Choroid plexus epithelial cell (primary cell): ENCODE data around the gene PDZK1IP1.

Source experiments
- DNase-seq: peaks from one replicate; pipeline ENCODE4 v3.0.0-alpha.2; 2010; ENCODE audit warnings: low read depth
- H3K4me3 ChIP-seq: 2 replicates; pipeline ENCODE4 v1.5.1; 2011; ENCODE audit warnings: low read depth, mild to moderate bottlenecking, control low read depth, low read length, moderate library complexity
- TF ChIP-seq, protein P1 (sequence below): conservative IDR thresholded peaks from 2 replicates; pipeline ENCODE4 v1.5.1; 2011; ENCODE audit warnings: low read depth, mild to moderate bottlenecking, control low read depth, inconsistent platforms, low read length, moderate library complexity

Gene PDZK1IP1

GRCh38 chr1:47189844-47190508 lies at the start of gene PDZK1IP1:
TSS of gene PDZK1IP1 (minus strand) at chr1:47190036. CDS start at chr1:47189932, 104 bp downstream.
- no peak within 1 kb of the TSS for H3K4me3 ChIP-seq
- TF ChIP-seq, protein P1, sequence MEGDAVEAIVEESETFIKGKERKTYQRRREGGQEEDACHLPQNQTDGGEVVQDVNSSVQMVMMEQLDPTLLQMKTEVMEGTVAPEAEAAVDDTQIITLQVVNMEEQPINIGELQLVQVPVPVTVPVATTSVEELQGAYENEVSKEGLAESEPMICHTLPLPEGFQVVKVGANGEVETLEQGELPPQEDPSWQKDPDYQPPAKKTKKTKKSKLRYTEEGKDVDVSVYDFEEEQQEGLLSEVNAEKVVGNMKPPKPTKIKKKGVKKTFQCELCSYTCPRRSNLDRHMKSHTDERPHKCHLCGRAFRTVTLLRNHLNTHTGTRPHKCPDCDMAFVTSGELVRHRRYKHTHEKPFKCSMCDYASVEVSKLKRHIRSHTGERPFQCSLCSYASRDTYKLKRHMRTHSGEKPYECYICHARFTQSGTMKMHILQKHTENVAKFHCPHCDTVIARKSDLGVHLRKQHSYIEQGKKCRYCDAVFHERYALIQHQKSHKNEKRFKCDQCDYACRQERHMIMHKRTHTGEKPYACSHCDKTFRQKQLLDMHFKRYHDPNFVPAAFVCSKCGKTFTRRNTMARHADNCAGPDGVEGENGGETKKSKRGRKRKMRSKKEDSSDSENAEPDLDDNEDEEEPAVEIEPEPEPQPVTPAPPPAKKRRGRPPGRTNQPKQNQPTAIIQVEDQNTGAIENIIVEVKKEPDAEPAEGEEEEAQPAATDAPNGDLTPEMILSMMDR, result no peak

DNA sequence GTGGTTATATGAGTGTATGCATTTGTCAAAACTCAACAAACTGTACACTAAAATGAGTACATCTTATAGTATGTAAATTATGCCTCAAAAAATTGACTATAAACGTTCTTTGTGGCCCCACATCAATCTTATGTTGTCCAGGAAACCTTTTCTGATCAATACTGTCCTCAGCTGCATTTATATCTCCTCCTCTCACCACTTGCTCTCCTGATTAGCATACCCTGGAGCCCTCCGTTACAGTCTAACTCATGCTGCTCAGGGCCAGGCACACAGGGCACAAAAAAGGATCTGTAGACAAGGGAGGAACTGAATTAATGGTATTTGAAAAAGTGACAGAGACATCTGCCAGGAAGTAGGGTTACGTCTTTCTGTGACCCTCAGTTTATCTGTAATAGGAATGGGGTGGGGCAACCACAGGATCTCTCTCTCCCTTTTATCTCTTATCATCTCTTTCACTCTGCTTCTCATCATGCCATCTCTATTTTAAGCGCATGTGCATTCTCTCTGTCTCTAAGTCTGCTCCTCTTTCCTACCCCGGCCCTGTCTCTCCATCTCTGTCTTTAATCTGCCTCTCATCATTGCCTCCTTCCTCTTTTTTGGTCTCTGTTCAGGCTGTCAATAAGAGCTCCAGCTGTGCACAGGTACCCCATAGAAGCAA lies 49.2 kb upstream of the PDZK1IP1 start:
- TF ChIP-seq, protein P1, result no peak
- no peak overlapping the region for H3K4me3 ChIP-seq
- no peak for DNase-seq

More at GRCh38 chr1:47189844-47190508, at the start of gene PDZK1IP1:
- DNase-seq, result peak; percentile 68

DNA sequence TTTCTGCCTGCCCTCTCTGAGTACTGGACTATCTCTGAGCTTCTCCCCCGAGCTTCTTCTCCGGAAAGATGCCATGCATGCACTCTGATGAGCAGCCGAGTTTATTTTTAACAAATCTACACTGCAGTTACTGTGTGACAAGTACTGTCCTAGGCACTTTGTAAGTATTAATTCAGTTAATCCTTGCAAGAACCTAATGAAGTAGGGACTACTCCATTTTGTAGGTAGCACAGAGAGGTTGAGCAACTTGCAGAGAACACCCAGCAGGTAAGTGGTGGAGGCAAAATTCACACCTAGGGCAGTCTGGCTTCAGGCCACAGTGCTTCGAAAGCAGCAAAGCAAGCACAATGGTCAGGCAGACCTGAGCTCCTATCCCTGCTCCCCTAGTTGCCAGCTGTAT lies 46.0 kb upstream of the PDZK1IP1 start:
- TF ChIP-seq, protein P1, result no peak
- H3K4me3 ChIP-seq, result no peak overlapping the region
- no peak for DNase-seq

DNA sequence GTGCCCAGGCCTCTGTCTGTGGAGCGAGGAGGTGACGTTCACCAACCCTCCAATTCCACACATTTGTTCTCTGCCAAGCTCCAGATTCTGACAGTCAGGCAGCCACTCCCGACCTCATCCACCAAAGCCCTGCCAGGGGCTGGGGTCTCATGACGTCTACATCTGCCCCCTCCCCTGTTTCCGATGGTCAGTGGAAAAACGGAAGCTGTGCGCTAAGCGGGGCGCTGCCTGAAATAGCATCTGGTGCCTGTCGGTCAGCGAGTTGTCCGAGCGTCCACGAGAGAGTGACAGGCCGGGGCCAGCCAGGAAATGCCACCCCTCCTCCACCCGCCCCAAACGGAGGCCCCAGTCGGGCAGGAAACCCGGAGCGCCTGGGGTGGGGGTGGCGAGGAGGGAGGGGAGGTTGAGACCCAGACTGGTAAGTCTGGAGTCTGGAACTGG lies 45.4 kb upstream of the PDZK1IP1 start:
- no peak for DNase-seq
- TF ChIP-seq, protein P1, result no peak
- H3K4me3 ChIP-seq, result no peak overlapping the region

DNA sequence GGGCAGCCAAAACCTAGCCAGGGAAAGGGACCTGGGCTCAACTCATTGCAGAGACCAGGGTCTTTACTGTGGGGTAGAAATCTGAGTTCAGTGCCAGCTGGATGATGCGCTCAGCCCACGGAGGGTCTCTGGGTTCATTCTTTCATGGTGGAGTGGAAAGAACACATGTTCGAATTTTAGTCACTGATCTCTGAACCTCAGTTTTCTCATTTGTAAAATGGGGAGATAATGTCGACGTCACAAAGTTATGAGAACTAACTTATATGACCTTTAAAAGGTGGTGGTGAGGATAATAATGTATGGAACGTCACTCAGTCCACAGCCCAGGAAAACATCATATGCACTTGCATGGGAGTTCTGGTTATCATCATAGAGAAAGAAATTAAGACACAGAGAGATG lies 43.4 kb upstream of the PDZK1IP1 start:
- H3K4me3 ChIP-seq, result no peak overlapping the region
- TF ChIP-seq, protein P1, result no peak
- DNase-seq, result no peak

DNA sequence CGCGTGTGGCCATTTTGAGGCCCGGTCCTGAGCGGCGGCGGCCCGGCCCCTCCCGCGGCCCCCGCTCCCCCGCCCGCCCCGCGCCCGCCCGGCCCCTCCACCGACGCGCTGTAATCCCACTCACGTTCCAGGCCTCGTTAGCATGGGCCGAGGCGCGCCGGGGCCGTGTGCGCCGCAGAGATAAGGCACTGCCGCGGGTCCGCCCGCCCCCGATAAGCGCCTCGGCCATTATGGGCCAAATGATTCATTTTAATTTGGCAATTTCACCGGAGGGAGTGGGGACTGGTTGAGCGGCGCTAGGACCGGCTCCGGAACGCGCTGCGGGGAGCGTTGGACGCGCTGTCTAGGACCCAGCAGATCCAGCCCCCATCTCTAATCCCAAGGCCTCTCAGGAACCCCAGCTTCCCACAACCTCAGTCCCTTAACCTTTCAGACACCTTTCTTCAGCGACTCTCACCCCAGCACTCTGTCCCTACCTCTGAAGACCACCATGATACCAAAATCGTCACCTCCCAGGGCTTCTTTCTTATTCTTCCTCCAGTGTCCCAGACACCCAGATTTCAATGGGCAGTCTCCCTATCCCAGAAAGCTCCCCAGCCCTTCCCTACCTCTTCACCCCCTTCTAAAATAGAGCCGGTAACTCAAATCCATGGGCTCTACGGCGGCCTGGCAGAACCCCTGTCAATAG lies 42.5 kb upstream of the PDZK1IP1 start, which contains the start of gene TAL1:
Gene TAL1 (minus strand): TSS at position 39 of the 688 bp plus-strand sequence. CDS start 6,337 bp downstream, outside the sequence.
- H3K4me3 ChIP-seq, result peak within 1 kb of the TSS; percentile 17
- TF ChIP-seq, protein P1, result no peak
- DNase-seq, result no peak
